CD4-positive, alpha-beta T cell treated with Interleukin-2 at 100 ng/mL for 4 hours (primary cell): Measurements from ENCODE around the gene CCND1.

Experiments used
- DNase-seq: peaks from one replicate; pipeline ENCODE4 v3.0.0-alpha.2; 2020; ENCODE audit warnings: low spot score

The CCND1 gene

GRCh38 chr11:69641681-69642548, 959 bp downstream of the CCND1 start:
- DNase-seq = no peak

- DNase-seq = peak; percentile 27
These were observed 1.6 kb downstream of the CCND1 start for GRCh38 chr11:69642549-69642912.

GRCh38 chr11:69642913-69643632, 2.1 kb downstream of the CCND1 start:
- DNase-seq = peak; percentile 74

GRCh38 chr11:69643646-69644045, 2.7 kb downstream of the CCND1 start:
- DNase-seq = no peak

- DNase-seq = no peak
These were observed 3.4 kb downstream of the CCND1 start for GRCh38 chr11:69644071-69644961.

- DNase-seq = no peak
These were observed 4.2 kb downstream of the CCND1 start for GRCh38 chr11:69644962-69645675.

- DNase-seq = no peak
These were observed 5.0 kb downstream of the CCND1 start for GRCh38 chr11:69645801-69646492.

- DNase-seq = no peak
These were observed 5.8 kb downstream of the CCND1 start for GRCh38 chr11:69646493-69647389.

- no peak for DNase-seq
These were observed 6.4 kb downstream of the CCND1 start for GRCh38 chr11:69647390-69647748.

GRCh38 chr11:69647761-69648497, 7.0 kb downstream of the CCND1 start:
- DNase-seq = no peak

GRCh38 chr11:69648679-69649575, 8.0 kb downstream of the CCND1 start:
- no peak for DNase-seq

- DNase-seq = no peak
These were observed 8.6 kb downstream of the CCND1 start for GRCh38 chr11:69649576-69649900.

GRCh38 chr11:69650081-69650831, 9.3 kb downstream of the CCND1 start:
- DNase-seq = no peak

GRCh38 chr11:69650832-69651344, 9.9 kb downstream of the CCND1 start:
- no peak for DNase-seq

GRCh38 chr11:69651834-69652620, 11.1 kb downstream of the CCND1 start:
- no peak for DNase-seq

- DNase-seq = no peak
These were observed 12.0 kb downstream of the CCND1 start for GRCh38 chr11:69652999-69653398.
